GM21390 (cell line): ENCODE data around the gene ZNF669.

Source experiments
- ATAC-seq: cut with Tn5 transposase; IDR thresholded peaks from one replicate; pipeline ENCODE4 v1.9.1; 2021; ENCODE audit not compliant: unreplicated experiment

ZNF669 gene

DNA sequence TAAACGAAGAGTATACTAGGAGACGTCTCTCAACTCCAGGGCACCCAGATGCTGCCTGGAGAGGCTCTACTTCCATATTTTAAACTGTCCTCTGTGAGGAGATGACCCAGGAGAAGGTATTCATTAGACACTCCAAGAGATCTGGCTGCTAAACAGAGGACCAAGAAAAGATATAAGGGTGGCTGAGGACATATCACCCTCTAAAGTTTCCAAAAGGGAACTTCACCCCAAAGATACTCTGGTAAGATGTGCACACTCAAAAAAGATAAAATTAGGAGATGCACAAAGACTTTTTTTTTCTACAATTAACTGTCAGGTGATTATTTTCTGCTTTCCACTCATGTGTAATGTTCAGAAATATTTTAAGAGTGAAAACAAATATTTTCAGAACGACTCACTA lies 26.9 kb downstream of the ZNF669 start:
- no peak for ATAC-seq

DNA sequence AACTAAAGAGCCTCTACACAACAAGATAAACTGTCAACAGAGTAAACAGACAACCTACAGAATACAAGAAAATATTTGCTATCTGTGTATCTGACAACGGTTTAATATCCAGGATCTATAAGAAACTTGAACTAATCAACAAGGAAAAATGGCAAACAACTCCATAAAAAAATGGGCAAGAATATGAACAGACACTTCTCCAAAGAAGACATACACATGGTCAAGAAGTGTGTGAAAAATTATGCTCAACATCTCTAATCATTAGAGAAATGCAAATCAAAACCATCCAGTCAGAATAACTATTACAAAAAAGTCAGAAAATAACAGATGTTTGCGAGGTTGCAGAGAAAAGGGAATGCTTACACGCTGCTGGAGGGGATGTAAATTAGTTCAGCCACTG lies 33.5 kb downstream of the ZNF669 start:
- no peak for ATAC-seq

DNA sequence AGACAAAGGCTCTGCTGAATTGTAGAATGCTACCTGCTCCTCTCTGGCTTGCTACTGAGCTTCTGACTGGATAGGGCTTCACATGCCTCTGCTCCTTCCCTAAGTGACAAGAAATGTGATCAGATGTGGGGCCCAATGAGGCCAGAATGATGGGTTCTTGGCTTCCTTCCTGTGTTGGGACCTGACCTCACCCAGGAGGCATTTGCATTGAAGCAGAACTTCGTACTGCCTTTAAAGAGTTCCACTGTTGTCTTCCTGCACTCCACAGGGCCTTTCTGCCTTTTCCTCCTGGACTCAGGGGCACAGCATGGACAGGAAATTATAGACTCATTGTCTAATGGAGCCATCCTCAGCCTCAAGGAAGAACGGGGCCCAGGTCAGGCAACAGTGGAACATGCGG lies 39.9 kb downstream of the ZNF669 start:
- no peak for ATAC-seq

DNA sequence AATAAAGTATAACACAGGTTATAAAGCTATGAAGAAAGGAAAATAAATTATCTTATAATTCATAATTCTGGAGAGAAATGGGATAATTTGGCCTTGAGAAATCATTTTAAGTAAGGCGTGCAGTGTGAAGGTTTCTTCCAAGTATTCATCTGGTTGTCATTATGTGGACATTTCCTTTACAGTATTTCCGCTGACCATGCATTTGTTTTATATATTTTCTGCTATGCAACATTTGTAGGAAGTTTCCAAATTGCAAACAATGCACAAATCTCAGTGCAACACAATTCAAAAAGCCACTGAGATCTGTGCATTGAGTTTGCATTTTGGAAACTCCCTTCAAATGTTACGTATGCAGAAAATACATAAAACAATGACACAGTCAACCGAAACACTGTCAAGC lies 43.4 kb downstream of the ZNF669 start:
- ATAC-seq, result no peak

DNA sequence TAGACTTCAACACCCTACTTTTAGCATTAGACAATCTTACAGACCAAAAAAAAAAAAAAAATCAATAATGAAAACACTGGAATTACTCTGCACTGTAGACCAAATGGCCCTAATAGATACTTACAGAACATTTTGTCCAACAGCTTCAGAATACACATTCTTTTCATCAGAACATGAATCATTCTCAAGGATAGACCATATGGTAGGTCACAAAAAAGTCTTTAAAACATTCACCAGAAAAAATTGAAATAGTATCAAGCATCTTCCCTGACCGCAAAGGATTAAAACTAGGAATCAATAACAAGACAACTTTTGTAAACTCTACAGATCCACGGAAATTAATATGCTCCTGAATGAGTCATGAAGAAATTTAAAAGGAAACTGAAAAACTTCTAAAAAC lies 48.1 kb downstream of the ZNF669 start:
- no peak for ATAC-seq

DNA sequence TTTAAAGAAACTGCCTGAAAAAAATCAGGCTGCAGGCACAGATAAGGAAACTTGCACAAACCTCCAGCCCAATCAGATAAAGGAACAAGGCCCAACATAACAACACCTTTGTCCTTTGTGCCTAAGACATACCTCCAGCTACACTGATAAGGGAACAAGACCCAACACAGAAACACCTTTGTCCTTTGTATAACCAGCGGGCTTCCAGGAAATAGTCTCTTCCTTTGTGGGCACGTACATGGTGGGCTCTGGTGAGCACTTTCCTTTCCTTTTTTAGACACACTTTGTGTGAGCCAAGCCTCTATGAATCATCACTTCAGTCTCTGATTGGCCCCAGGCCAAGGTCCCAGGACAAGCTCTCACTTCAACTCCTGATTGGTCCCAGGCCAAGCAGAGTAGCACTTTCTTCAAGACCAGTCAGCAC lies 49.2 kb downstream of the ZNF669 start:
- no peak for ATAC-seq
